ENCODE results near the gene KIF13A. TPM values are rescaled to one million over a fixed set of nuclear protein-coding genes. Genes with fewer than 3 reads are reported as not detected.
"Not testable (repeated sequence)": the region's sequence is repeated elsewhere in the genome, so short reads cannot be mapped to it uniquely, and the experiment has no call there.

Gene KIF13A
- total RNA-seq, 1 donor from 2014 or later: 61.4 TPM

- DNase-seq: no peak
Measured at GRCh38 chr6:17870300-17871188, 116.9 kb downstream of the KIF13A start.

- no peak for DNase-seq
Measured at GRCh38 chr6:17869753-17870050, 117.7 kb downstream of the KIF13A start.

GRCh38 chr6:17869010-17869752, 118.3 kb downstream of the KIF13A start:
- DNase-seq: no peak

GRCh38 chr6:17867880-17868279, 119.6 kb downstream of the KIF13A start:
- no peak for DNase-seq

- DNase-seq: no peak
Measured at GRCh38 chr6:17866876-17867444, 120.5 kb downstream of the KIF13A start.

GRCh38 chr6:17865798-17866725, 121.4 kb downstream of the KIF13A start:
- peak; percentile 27 for DNase-seq

- DNase-seq: peak; percentile 64
Measured at GRCh38 chr6:17865243-17865642, 122.2 kb downstream of the KIF13A start.

- DNase-seq: peak; percentile 73
Measured at GRCh38 chr6:17863901-17864754, 123.3 kb downstream of the KIF13A start.

- DNase-seq: no peak
Measured at GRCh38 chr6:17861361-17861760, 126.1 kb downstream of the KIF13A start.

- DNase-seq: no peak
Measured at GRCh38 chr6:17859846-17860245, 127.6 kb downstream of the KIF13A start.

- no peak for DNase-seq
Measured at GRCh38 chr6:17858584-17858983, 128.9 kb downstream of the KIF13A start.

GRCh38 chr6:17857188-17857587, 130.2 kb downstream of the KIF13A start:
- DNase-seq: not testable (repeated sequence)

GRCh38 chr6:17856306-17856705, 131.1 kb downstream of the KIF13A start:
- DNase-seq: no peak

- no peak for DNase-seq
Measured at GRCh38 chr6:17855381-17855780, 132.1 kb downstream of the KIF13A start.

GRCh38 chr6:17853533-17853932, 133.9 kb downstream of the KIF13A start:
- DNase-seq: no peak

GRCh38 chr6:17851720-17852161, 135.7 kb downstream of the KIF13A start:
- DNase-seq: no peak

GRCh38 chr6:17851001-17851719, 136.3 kb downstream of the KIF13A start:
- DNase-seq: no peak

- no peak for DNase-seq
Measured at GRCh38 chr6:17850281-17850680, 137.2 kb downstream of the KIF13A start.

- DNase-seq: no peak
Measured at GRCh38 chr6:17847203-17847760, 140.2 kb downstream of the KIF13A start.

- no peak for DNase-seq
Measured at GRCh38 chr6:17846762-17847161, 140.7 kb downstream of the KIF13A start.

All from tongue (tissue), 2 donors.